Measurements from ENCODE around the gene RASL12. TPM values are rescaled to one million over a fixed set of nuclear protein-coding genes. Genes with fewer than 3 reads are reported as not detected.
A peak's percentile ranks its signal among the peaks of the same experiment; 100 is the strongest.

Gene RASL12
- total and polyA plus RNA-seq, 2 of the 4 experiments (the other 2 are of a cell fraction): 0.18 to 0.22 TPM

GRCh38 chr15:65071381-65071811 lies 3.6 kb upstream of the RASL12 start:
- Histone ChIP-seq H4K20me1 (ENCODE audit: insufficient read depth, low read length) (peaks cover 9% of the 10 kb centered on the region), H4K91ac (ENCODE audit: insufficient read depth, low read depth, low read length) (0 out of 2 replicates have a peak overlapping the region, but pooled peaks have one; percentile 32), H3K4ac (ENCODE audit: low read depth, low read length) (peak overlapping the region; percentile 42), H3K27me3 (ENCODE audit: control insufficient read depth, insufficient read depth, low read length) (peaks cover 9% of the 10 kb centered on the region), H3K36me3 (ENCODE audit: control insufficient read depth, insufficient read depth, low read length) (no peaks in the 10 kb centered on the region), H3K18ac (ENCODE audit: low read depth, low read length) (peak overlapping the region; percentile 37; the same call in 1 of the 2 replicates), H3K79me1 (ENCODE audit: low read depth in 1 of 2, low read length in 2 of 2) (no peaks in the 10 kb centered on the region), H2AK5ac (ENCODE audit: low read depth, low read length) (peak overlapping the region; percentile 81), H2BK20ac (ENCODE audit: low read depth, low read length) (0 out of 2 replicates have a peak overlapping the region, but pooled peaks have one; percentile 16), H3K9me3 (ENCODE audit: control insufficient read depth, insufficient read depth, low read length) (no peaks in the 10 kb centered on the region), H2BK120ac (ENCODE audit: low read depth, low read length) (peak overlapping the region; percentile 53), H3K14ac (replicated peaks; ENCODE audit: low read depth, low read length) (peak overlapping the region; percentile 23; the same call in 1 of the 2 replicates), H3K4me3 (ENCODE audit: insufficient read depth, low read depth, low read length) (no peak overlapping the region), H3K9ac (ENCODE audit: low read depth, low read length) (no peak overlapping the region), H3K23ac (ENCODE audit: low read depth, low read length) (no peak overlapping the region), H3K56ac (ENCODE audit: extremely low read depth, insufficient read depth, low read length) (no peak overlapping the region), H3K4me1 (ENCODE audit: control insufficient read depth, insufficient read depth, low read length) (peaks cover 42% of the 10 kb centered on the region), H2BK5ac (ENCODE audit: low read depth, low read length, poor library complexity, severe bottlenecking) (no peak overlapping the region), H2AK9ac (replicated peaks; ENCODE audit: low read depth, low read length, poor library complexity) (no peak overlapping the region), H3K4me2 (ENCODE audit: low read depth, low read length) (no peak overlapping the region), H4K5ac (ENCODE audit: low read depth, low read length) (no peak overlapping the region; the same call in 1 of the 2 replicates), H3K9me1 (ENCODE audit: insufficient read depth, low read length) (peaks cover 37% of the 10 kb centered on the region), H2BK15ac (ENCODE audit: low read depth, low read length) (peak overlapping the region; percentile 77; the same call in 2 of the 3 replicates), H2AFZ (replicated peaks; ENCODE audit: low read length, poor library complexity) (peak overlapping the region; percentile 48), H4K8ac (ENCODE audit: low read depth in 2 of 2, low read length in 2 of 2) (peak overlapping the region in 1 of 2 experiments; percentile 36; a peak in 2 of 4 replicates), H3K27ac (ENCODE audit: insufficient read depth, low read length) (no peak overlapping the region)
- in situ Hi-C loops (cut with MboI; ENCODE audit: low sequenced_read_pairs) (no loop called here), dilution Hi-C loops (cut with HindIII; ENCODE audit: low sequenced_read_pairs, unreplicated experiment) (no loop called here), intact Hi-C loops (cut with micrococcal nuclease) (no loop called here)
- no peak for ATAC-seq (ENCODE audit: low read depth)
- CTCF ChIA-PET: no interaction called here
- POLR2A ChIA-PET (ENCODE audit: unreplicated experiment): no interaction called here
- DNase-seq: no peak
- BruUV-seq (replicated peaks): no TSS peak
- WGBS, 2 experiments (ENCODE audit: extremely low coverage in 2 of 2, insufficient read length in 1 of 2): no CpG with 5 or more reads among the region's 5 CpGs
- TF ChIP-seq NFE2L2 (IDR thresholded peaks at IDR 0.05; ENCODE audit: low read depth, low read length) (no peak), ELK1 (IDR thresholded peaks at IDR 0.05; ENCODE audit: borderline replicate concordance, low read depth, low read length) (no peak), RFX5 (IDR thresholded peaks at IDR 0.05; ENCODE audit: low read depth, low read length) (no peak), CEBPB (IDR thresholded peaks at IDR 0.05; ENCODE audit: low read depth, low read length) (no peak), MAZ (IDR thresholded peaks at IDR 0.05; ENCODE audit: borderline replicate concordance, low read depth, low read length) (no peak), CTCF (conservative IDR thresholded peaks at IDR 0.05; ENCODE audit: low read depth, low read length) (no peak), RAD21 (IDR thresholded peaks at IDR 0.05; ENCODE audit: low read length) (no peak), POLR2A (IDR thresholded peaks at IDR 0.05; ENCODE audit: low read depth, low read length) (no peak), SMC3 (IDR thresholded peaks at IDR 0.05; ENCODE audit: low read depth, low read length) (no peak), MXI1 (IDR thresholded peaks at IDR 0.05; ENCODE audit: borderline replicate concordance, low read depth, low read length) (no peak), CHD1 (IDR thresholded peaks at IDR 0.05; ENCODE audit: low read depth, low read length) (no peak), BHLHE40 (IDR thresholded peaks at IDR 0.05; ENCODE audit: low read depth, low read length) (no peak)

All from IMR-90 (cell line).